Adrenal gland (tissue), 12 donors: ENCODE results near the gene COL1A1. TPM values are rescaled to one million over a fixed set of nuclear protein-coding genes. Genes with fewer than 3 reads are reported as not detected.

ENCODE experiments used
- DNase-seq, 7 donors: peaks; one replicate each; pipeline ENCODE4 v3.0.0-alpha.2; 2019 to 2020
- H3K27ac ChIP-seq, 5 donors: fragments of 200-600 bp; sonication (generic) in 4 of 5; 1 replicate in 3 of 5; 2 replicates in 2 of 5; pipeline versions ENCODE4 v1.5.1 to v1.8.0; 2016 to 2020; ENCODE audit warnings: mild to moderate bottlenecking in 1 of 5
- H3K27me3 ChIP-seq: fragments of 200-600 bp; 2 replicates; pipeline ENCODE4 v1.8.0; 2021
- H3K36me3 ChIP-seq, 2 donors: fragments of 200-600 bp; replicated peaks in 1 of 2; 1 replicate in 1 of 2; 2 replicates in 1 of 2; pipeline versions ENCODE4 v1.5.1 to v1.8.0; 2018 to 2022
- H3K4me1 ChIP-seq, 2 donors: fragments of 200-600 bp; replicated peaks in 1 of 2; 1 replicate in 1 of 2; 2 replicates in 1 of 2; pipeline versions ENCODE4 v1.5.1 to v1.8.0; 2018 to 2021
- H3K4me3 ChIP-seq, 4 donors: fragments of 200-600 bp; sonication (generic) in 3 of 4; one replicate each; pipeline ENCODE4 v1.5.1; 2016 to 2018
- H3K9me3 ChIP-seq, 3 donors: fragments of 200-600 bp; sonication (generic) in 1 of 3; replicated peaks in 1 of 3; 1 replicate in 2 of 3; 2 replicates in 1 of 3; pipeline versions ENCODE4 v1.5.1 to v1.8.0; 2016 to 2021
- CTCF ChIP-seq, 6 experiments: fragments of 450-650 bp in 4 of 6; fragments of 200-600 bp in 2 of 6; sonication (generic) in 1 of 6; IDR thresholded peaks; 1 replicate in 5 of 6; 2 replicates in 1 of 6; pipeline versions ENCODE4 v1.5.1 to v1.8.0; 2016 to 2021; ENCODE audit warnings: antibody characterized with exemption in 6 of 6, mild to moderate bottlenecking in 2 of 6, moderate library complexity in 1 of 6
- POLR2A ChIP-seq, 2 donors: fragments of 450-650 bp; IDR thresholded peaks; one replicate each; pipeline ENCODE4 v1.6.1; 2017; ENCODE audit warnings: antibody characterized with exemption in 2 of 2, mild to moderate bottlenecking in 2 of 2, moderate library complexity in 1 of 2
- WGBS, 4 donors: extraction: QIAGEN DNeasy Blood & Tissue Kit in 2 of 4; methylation state at CpG; one replicate each; pipeline versions ENCODE4 v1.1.5 to v1.1.7; 2013 to 2017; 5-methylcytosine and 5-hydroxymethylcytosine counted together
- intact Hi-C, 2 donors: fragments of 100-400 bp; cut with DNase I; formaldehyde crosslinking; loops; one replicate each; pipeline versions ENCODE4 v1.14.1 to v1.15.0; 2022 to 2023
- polyA plus RNA-seq, 3 donors: library from polyadenylated mRNA; stranded (reverse); fragments of 200-250 nt in 2 of 3; fragments of 350-450 nt in 1 of 3; fragmentation: Illumina TruSeq in 1 of 3; extraction: RNeasy Lipid Tissue Mini Kit (QIAGEN cat#74804) in 1 of 3; gene quantifications; one replicate each; pipeline ENCODE4 v1.2.3, GENCODE V29; 2013 to 2014
- total RNA-seq, 9 donors: library from RNA; depleted of rRNA in 4 of 9; stranded (reverse); fragments of >200 nt in 4 of 9; fragments of 120-200 nt in 1 of 9; fragmentation: NEBNext Ultra II Directional in 1 of 9; extraction: Animal tissue kit (Norgen Biotek cat#: 25700) in 1 of 9; gene quantifications; one replicate each; pipeline versions ENCODE4 v1.1.0 to v1.2.4, GENCODE V29; 2013 to 2023
- donor health status: healthy with polysubstance abuse.
- donor health status: Bipolar disorder and iron deficiency.
- donor health status: DM: yes; HTN: yes; CAD: no.
- donor health status: DM: no; HTN: no; CAD: no.
- donor health status: DM: no; HTN: no; CAD: no.
- donor health status: DM: yes; HTN: yes; CAD: no.

The COL1A1 gene
- total and polyA plus RNA-seq, 12 donors, result 39.6 to 263 (median 87.2) TPM

GRCh38 chr17:50165867-50166517 is 35.4 kb downstream of the COL1A1 start, which contains the start of gene SGCA:
SGCA (plus strand) TSS chr17:50166005; CDS start chr17:50166041, 36 bp downstream.
- TF ChIP-seq POLR2A (IDR thresholded peaks at IDR 0.05), result no peak
- TF ChIP-seq CTCF (IDR thresholded peaks at IDR 0.05), result no peak
- intact Hi-C loops, result no loop called here
- no peak for DNase-seq
- H3K4me1 ChIP-seq, result peaks cover 0 to 7% of the 10 kb centered on the region in 2 donors
- no peaks in the 10 kb centered on the region for H3K36me3 ChIP-seq
- no peak within 1 kb of the TSS for H3K27ac ChIP-seq
- no peaks in the 10 kb centered on the region for H3K9me3 ChIP-seq
- H3K4me3 ChIP-seq, result no peak within 1 kb of the TSS
- 69 to 80% (median 72%) methylated on average over 13 to 15 of the region's 15 CpGs for WGBS, 4 donors
- no peaks in the 10 kb centered on the region for H3K27me3 ChIP-seq

- intact Hi-C loops, result no loop called here
Observed at GRCh38 chr17:50165466-50165865, 36.0 kb downstream of the COL1A1 start.

GRCh38 chr17:50165066-50165465 is 36.4 kb downstream of the COL1A1 start:
- Histone ChIP-seq H3K9me3 (no peaks in the 10 kb centered on the region), H3K4me1 (peaks cover 0 to 12% of the 10 kb centered on the region in 2 donors), H3K27me3 (no peaks in the 10 kb centered on the region), H3K4me3 (no peak overlapping the region), H3K36me3 (no peaks in the 10 kb centered on the region), H3K27ac (no peak overlapping the region)
- no peak for DNase-seq
- TF ChIP-seq CTCF (IDR thresholded peaks at IDR 0.05) (no peak), POLR2A (IDR thresholded peaks at IDR 0.05) (no peak)
- intact Hi-C loops, result no loop called here
- WGBS, 4 donors, result 88 to 90% (median 88%) methylated on average over 7 to 9 of the region's 9 CpGs

More at GRCh38 chr17:50165466-50165865, 36.0 kb downstream of the COL1A1 start:
- no peak for DNase-seq
- WGBS, 4 donors, result 83 to 93% (median 91%) methylated on average over 3 of the region's 3 CpGs
- Histone ChIP-seq H3K9me3 (no peaks in the 10 kb centered on the region), H3K36me3 (no peaks in the 10 kb centered on the region), H3K27ac (no peak overlapping the region), H3K4me1 (peaks cover 0 to 12% of the 10 kb centered on the region in 2 donors), H3K27me3 (no peaks in the 10 kb centered on the region), H3K4me3 (no peak overlapping the region)
- TF ChIP-seq CTCF (IDR thresholded peaks at IDR 0.05), result no peak
- no peak for TF ChIP-seq POLR2A (IDR thresholded peaks at IDR 0.05)

GRCh38 chr17:50164697-50164988 is 36.8 kb downstream of the COL1A1 start:
- no peak overlapping the region for H3K27ac ChIP-seq
- H3K4me3 ChIP-seq, result no peak overlapping the region
- H3K9me3 ChIP-seq, result no peaks in the 10 kb centered on the region
- no peaks in the 10 kb centered on the region for H3K36me3 ChIP-seq
- peaks cover 0 to 12% of the 10 kb centered on the region in 2 donors for H3K4me1 ChIP-seq
- intact Hi-C loops, result no loop called here
- TF ChIP-seq CTCF (IDR thresholded peaks at IDR 0.05) (no peak), POLR2A (IDR thresholded peaks at IDR 0.05) (no peak)
- H3K27me3 ChIP-seq, result no peaks in the 10 kb centered on the region
- 83 to 89% (median 86%) methylated on average over 2 of the region's 2 CpGs for WGBS, 4 donors
- no peak for DNase-seq
